Measurements from ENCODE around the gene CD300E. TPM values are rescaled to one million over a fixed set of nuclear protein-coding genes. Genes with fewer than 3 reads are reported as not detected.

Gene CD300E
- total and polyA plus RNA-seq, 2 donors = 0.42 to 2.1 TPM

Other genes with a start within 250 kb of the CD300E start
- 27.0 TPM for gene GPRC5C, start 191.7 kb downstream of the CD300E start, total RNA-seq
- 40.6 TPM for gene GPRC5C, start 191.7 kb downstream of the CD300E start, polyA plus RNA-seq
- 2.7 TPM for gene CD300A, start 157.1 kb downstream of the CD300E start, total RNA-seq
- gene CD300A, start 157.1 kb downstream of the CD300E start, polyA plus RNA-seq = 5.2 TPM
- not detected for gene CD300LB, start 92.3 kb downstream of the CD300E start, total RNA-seq
- 0.46 TPM for gene CD300LB, start 92.3 kb downstream of the CD300E start, polyA plus RNA-seq
- gene CD300C, start 77.6 kb downstream of the CD300E start, total RNA-seq = 0.69 TPM
- gene CD300C, start 77.6 kb downstream of the CD300E start, polyA plus RNA-seq = 2.3 TPM
- not detected for gene CD300H, start 56.2 kb downstream of the CD300E start, total RNA-seq
- gene CD300H, start 56.2 kb downstream of the CD300E start, polyA plus RNA-seq = 0.18 TPM
- gene CD300LD, start 31.5 kb downstream of the CD300E start, total RNA-seq = not detected
- gene CD300LD, start 31.5 kb downstream of the CD300E start, polyA plus RNA-seq = not detected
- gene CD300LF, start 89.2 kb upstream of the CD300E start, total RNA-seq = 0.63 TPM
- 1.3 TPM for gene CD300LF, start 89.2 kb upstream of the CD300E start, polyA plus RNA-seq
- gene RAB37, start 113.5 kb upstream of the CD300E start, total RNA-seq = 3.2 TPM
- 6.7 TPM for gene RAB37, start 113.5 kb upstream of the CD300E start, polyA plus RNA-seq
- gene NHERF1, start 124.9 kb upstream of the CD300E start, total RNA-seq = 8.5 TPM
- 16.7 TPM for gene NHERF1, start 124.9 kb upstream of the CD300E start, polyA plus RNA-seq
- gene NAT9, start 152.6 kb upstream of the CD300E start, total RNA-seq = 20.7 TPM
- 33.3 TPM for gene NAT9, start 152.6 kb upstream of the CD300E start, polyA plus RNA-seq
- gene GRIN2C, start 236.1 kb upstream of the CD300E start, total RNA-seq = 1.9 TPM
- gene GRIN2C, start 236.1 kb upstream of the CD300E start, polyA plus RNA-seq = 0.47 TPM
- gene FDXR, start 249.3 kb upstream of the CD300E start, total RNA-seq = 3.7 TPM
- 12.3 TPM for gene FDXR, start 249.3 kb upstream of the CD300E start, polyA plus RNA-seq